MCF 10A (cell line): Measurements from ENCODE around the gene SUGP2. TPM values are rescaled to one million over a fixed set of nuclear protein-coding genes. Genes with fewer than 3 reads are reported as not detected.

ENCODE experiments used
- BruUV-seq: library from RNA; stranded (reverse); fragments of 400-500 nt; replicated peaks from 2 replicates; lab custom pipeline; 2021; lab: Mats Ljungman, UMichigan
- CTCF ChIA-PET: fragments of 300-600 bp; sonication (Branson Sonifier 250); formaldehyde crosslinking; extraction: SDS; loops from one replicate; lab custom pipeline; 2021; ENCODE audit warnings: antibody characterized with exemption, inconsistent platforms; lab: Yijun Ruan, JAX
- POLR2A ChIA-PET: fragments of 300-600, 350-650 bp; sonication (Branson Sonifier 250); formaldehyde crosslinking; extraction: SDS; loops from one replicate; lab custom pipeline; 2020; ENCODE audit warnings: antibody characterized with exemption, inconsistent platforms; lab: Yijun Ruan, JAX
- DNase-seq: peaks from one replicate; pipeline ENCODE4 v3.0.0-alpha.2; 2018; ENCODE audit not compliant: unreplicated experiment
- H3K27ac Mint-ChIP-seq: one replicate; pipeline ENCODE4 v1.8.0; 2022; ENCODE audit warnings: mild to moderate bottlenecking, low read depth, mixed read lengths; ENCODE audit not compliant: unreplicated experiment
- H3K27me3 Mint-ChIP-seq: one replicate; pipeline ENCODE4 v1.8.0; 2022; ENCODE audit warnings: mixed read lengths; ENCODE audit not compliant: insufficient read depth, unreplicated experiment
- H3K36me3 Mint-ChIP-seq: one replicate; pipeline ENCODE4 v1.8.0; 2022; ENCODE audit warnings: mild to moderate bottlenecking, moderate library complexity, mixed read lengths; ENCODE audit not compliant: insufficient read depth, unreplicated experiment
- H3K4me1 Mint-ChIP-seq: one replicate; pipeline ENCODE4 v1.8.0; 2022; ENCODE audit warnings: mixed read lengths; ENCODE audit not compliant: insufficient read depth, unreplicated experiment
- H3K4me3 Mint-ChIP-seq: one replicate; pipeline ENCODE4 v1.8.0; 2022; ENCODE audit warnings: mild to moderate bottlenecking, moderate library complexity, mixed read lengths; ENCODE audit not compliant: unreplicated experiment
- H3K9me3 Mint-ChIP-seq: one replicate; pipeline ENCODE4 v1.8.0; 2022; ENCODE audit warnings: mixed read lengths; ENCODE audit not compliant: unreplicated experiment
- intact Hi-C: fragments of 100-400 bp; cut with micrococcal nuclease; formaldehyde crosslinking; loops from 2 replicates; pipeline ENCODE4 v1.14.1; 2022
- total RNA-seq: library from RNA; stranded (reverse); gene quantifications from 2 replicates; pipeline ENCODE4 v1.2.3, GENCODE V29; 2022
- TF ChIP-seq, protein P1 (sequence below): fragments of 200-600 bp; IDR thresholded peaks from one replicate; pipeline ENCODE4 v1.8.0; 2022; ENCODE audit warnings: antibody characterized with exemption, mild to moderate bottlenecking; ENCODE audit not compliant: unreplicated experiment

SUGP2 gene
- total RNA-seq, 1 experiment from 2014 or later = 69.1 TPM

GRCh38 chr19:18978616-18979015, 54.7 kb downstream of the SUGP2 start:
- Mint-ChIP-seq H3K9me3 (no peaks in the 10 kb centered on the region), H3K4me1 (no peaks in the 10 kb centered on the region), H3K27me3 (no peaks in the 10 kb centered on the region), H3K4me3 (no peak overlapping the region), H3K27ac (no peak overlapping the region), H3K36me3 (no peaks in the 10 kb centered on the region)
- no TSS peak for BruUV-seq
- TF ChIP-seq, protein P1, sequence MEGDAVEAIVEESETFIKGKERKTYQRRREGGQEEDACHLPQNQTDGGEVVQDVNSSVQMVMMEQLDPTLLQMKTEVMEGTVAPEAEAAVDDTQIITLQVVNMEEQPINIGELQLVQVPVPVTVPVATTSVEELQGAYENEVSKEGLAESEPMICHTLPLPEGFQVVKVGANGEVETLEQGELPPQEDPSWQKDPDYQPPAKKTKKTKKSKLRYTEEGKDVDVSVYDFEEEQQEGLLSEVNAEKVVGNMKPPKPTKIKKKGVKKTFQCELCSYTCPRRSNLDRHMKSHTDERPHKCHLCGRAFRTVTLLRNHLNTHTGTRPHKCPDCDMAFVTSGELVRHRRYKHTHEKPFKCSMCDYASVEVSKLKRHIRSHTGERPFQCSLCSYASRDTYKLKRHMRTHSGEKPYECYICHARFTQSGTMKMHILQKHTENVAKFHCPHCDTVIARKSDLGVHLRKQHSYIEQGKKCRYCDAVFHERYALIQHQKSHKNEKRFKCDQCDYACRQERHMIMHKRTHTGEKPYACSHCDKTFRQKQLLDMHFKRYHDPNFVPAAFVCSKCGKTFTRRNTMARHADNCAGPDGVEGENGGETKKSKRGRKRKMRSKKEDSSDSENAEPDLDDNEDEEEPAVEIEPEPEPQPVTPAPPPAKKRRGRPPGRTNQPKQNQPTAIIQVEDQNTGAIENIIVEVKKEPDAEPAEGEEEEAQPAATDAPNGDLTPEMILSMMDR = no peak
- ChIA-PET POLR2A (no interaction called here), CTCF (no interaction called here)
- intact Hi-C loops = no loop called here
- DNase-seq = no peak

DNA sequence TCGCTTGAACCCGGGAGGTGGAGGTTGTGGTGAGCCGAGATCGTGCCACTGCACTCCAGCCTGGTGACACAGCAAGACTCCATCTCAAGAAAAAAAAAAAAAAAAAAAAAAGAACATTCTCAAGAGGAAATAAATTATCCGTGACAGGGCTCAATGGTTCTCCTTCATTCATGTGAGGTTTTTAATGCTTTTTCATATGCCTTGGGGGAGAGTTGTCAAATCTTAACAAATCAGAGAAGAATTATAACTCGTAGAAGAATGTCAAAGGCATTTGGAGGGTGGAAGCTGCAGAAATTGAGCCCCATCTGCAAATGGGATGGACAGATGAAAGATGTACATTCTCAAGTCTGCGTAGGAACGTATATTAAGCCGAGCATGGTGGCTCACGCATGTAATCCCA, 57.4 kb downstream of the SUGP2 start:
- CTCF ChIA-PET = interaction anchor here (0.6 to 2.5 kb wide), 3 partner anchors 10 to 175 kb away, joined by 3 to 7 read pairs (median 3); no protein-coding TSS in a partner anchor
- POLR2A ChIA-PET = no interaction called here
- Mint-ChIP-seq H3K9me3 (no peaks in the 10 kb centered on the region), H3K27ac (no peak overlapping the region), H3K4me3 (no peak overlapping the region), H3K4me1 (no peaks in the 10 kb centered on the region), H3K36me3 (no peaks in the 10 kb centered on the region), H3K27me3 (no peaks in the 10 kb centered on the region)
- intact Hi-C loops = no loop called here
- BruUV-seq = no TSS peak
- no peak for DNase-seq
- TF ChIP-seq, protein P1 = no peak

DNA sequence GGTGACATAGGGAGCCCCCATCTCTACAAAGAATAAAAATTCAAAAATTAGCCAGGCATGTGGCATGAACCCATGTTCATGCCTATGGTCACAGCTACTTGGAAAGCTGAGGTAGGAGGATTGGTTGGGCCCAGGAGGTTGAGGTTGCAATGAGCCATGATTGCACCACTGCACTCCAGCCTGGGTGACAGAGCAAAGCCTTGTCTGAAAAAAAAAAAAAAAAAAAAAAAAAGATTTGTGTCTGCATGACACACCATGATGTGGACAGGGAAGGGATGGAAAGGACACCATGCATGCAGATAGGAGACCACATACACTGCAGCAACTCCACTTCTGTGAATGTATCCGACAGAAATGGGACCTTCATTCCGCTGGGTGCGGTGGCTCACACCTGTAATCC, 58.3 kb downstream of the SUGP2 start:
- no peak overlapping the region for H3K27ac Mint-ChIP-seq
- intact Hi-C loops = no loop called here
- no peaks in the 10 kb centered on the region for H3K9me3 Mint-ChIP-seq
- BruUV-seq = no TSS peak
- H3K36me3 Mint-ChIP-seq = no peaks in the 10 kb centered on the region
- no peak overlapping the region for H3K4me3 Mint-ChIP-seq
- ChIA-PET POLR2A (interaction anchor here (0.6 kb wide), 1 partner anchor 196 kb away, joined by 3 read pairs; no protein-coding TSS in a partner anchor), CTCF (interaction anchor here (0.5 to 0.6 kb wide), 4 partner anchors 12 to 683 kb away, joined by 3 to 7 read pairs (median 3); no protein-coding TSS in a partner anchor)
- H3K27me3 Mint-ChIP-seq = no peaks in the 10 kb centered on the region
- TF ChIP-seq, protein P1 = no peak
- H3K4me1 Mint-ChIP-seq = no peaks in the 10 kb centered on the region
- DNase-seq = no peak

DNA sequence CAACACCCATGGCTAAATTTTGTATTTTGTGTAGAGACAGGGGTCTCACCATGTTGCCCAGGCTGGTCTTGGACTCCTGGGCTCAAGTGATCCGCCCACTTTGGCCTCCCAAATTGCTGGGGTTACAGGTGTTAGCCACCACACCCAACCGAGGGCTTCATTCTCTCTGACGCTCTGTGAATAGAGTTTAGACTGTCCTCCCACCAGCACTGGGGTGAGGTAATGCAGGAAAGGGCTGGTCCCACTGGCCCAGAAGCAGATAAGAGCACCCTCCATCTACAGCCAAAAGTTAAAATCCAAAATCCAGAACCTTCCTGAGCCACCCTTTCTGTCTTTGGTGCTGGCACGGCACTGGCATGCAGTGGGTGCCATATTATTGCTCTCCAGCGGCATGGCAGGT, 60.5 kb downstream of the SUGP2 start:
- H3K9me3 Mint-ChIP-seq = no peaks in the 10 kb centered on the region
- H3K36me3 Mint-ChIP-seq = peaks cover 6% of the 10 kb centered on the region
- no TSS peak for BruUV-seq
- no peaks in the 10 kb centered on the region for H3K4me1 Mint-ChIP-seq
- POLR2A ChIA-PET = interaction anchor here (0.7 kb wide), 1 partner anchor 36 kb away, joined by 3 read pairs; no protein-coding TSS in a partner anchor
- H3K27me3 Mint-ChIP-seq = no peaks in the 10 kb centered on the region
- H3K4me3 Mint-ChIP-seq = no peak overlapping the region
- intact Hi-C loops = no loop called here
- H3K27ac Mint-ChIP-seq = no peak overlapping the region
- no peak for DNase-seq
- TF ChIP-seq, protein P1 = no peak
- CTCF ChIA-PET = interaction anchor here (0.7 kb wide), 1 partner anchor 14 kb away, joined by 4 read pairs; no protein-coding TSS in a partner anchor
